GM12878 (cell line): ENCODE measurements around the gene ADAM15. TPM values are rescaled to one million over a fixed set of nuclear protein-coding genes. Genes with fewer than 3 reads are reported as not detected.

Experiments
- BACH1 ChIP-seq: fragments of 450-650 bp; IDR thresholded peaks from 2 replicates; pipeline ENCODE4 v1.6.1; 2017; ENCODE audit warnings: mild to moderate bottlenecking, borderline replicate concordance
- EGR1 ChIP-seq, 2 experiments: IDR thresholded peaks; 1 replicate in 1 of 2; 2 replicates in 1 of 2; pipeline ENCODE4 v1.6.1; 2011 to 2012; ENCODE audit warnings: low read depth in 2 of 2, low read length in 2 of 2, borderline replicate concordance in 1 of 2, mild to moderate bottlenecking in 1 of 2, moderate library complexity in 1 of 2
- ESRRA ChIP-seq: IDR thresholded peaks from 2 replicates; pipeline ENCODE4 v1.6.1; 2012; ENCODE audit warnings: mild to moderate bottlenecking, low read length, improper control_type of control experiment
- ETV6 ChIP-seq, 2 experiments: fragments of 450-650 bp in 1 of 2; IDR thresholded peaks in 1 of 2; conservative IDR thresholded peaks in 1 of 2; 2 replicates each; pipeline ENCODE4 v1.6.1; 2014; ENCODE audit warnings: antibody characterized with exemption in 1 of 2, borderline replicate concordance in 1 of 2, low read depth in 1 of 2, mild to moderate bottlenecking in 1 of 2, moderate library complexity in 1 of 2
- HDAC6 ChIP-seq: fragments of 200-600 bp; sonication (generic); IDR thresholded peaks from one replicate; pipeline ENCODE4 v1.8.0; 2017; ENCODE audit warnings: antibody characterized with exemption; ENCODE audit not compliant: unreplicated experiment
- IRF3 ChIP-seq: fragments of 450-650 bp; IDR thresholded peaks from 2 replicates; pipeline ENCODE4 v1.6.1; 2014; ENCODE audit warnings: mild to moderate bottlenecking
- JUND ChIP-seq: IDR thresholded peaks from 2 replicates; pipeline ENCODE4 v1.6.1; 2012; ENCODE audit warnings: low read depth, mild to moderate bottlenecking, low read length, improper control_type of control experiment, moderate library complexity
- PBX3 ChIP-seq: IDR thresholded peaks from 2 replicates; pipeline ENCODE4 v1.6.1; 2011; ENCODE audit warnings: mild to moderate bottlenecking, low read depth, low read length, moderate library complexity; ENCODE audit not compliant: insufficient replicate concordance
- RB1 ChIP-seq: fragments of 450-650 bp; formaldehyde crosslinking; IDR thresholded peaks from 2 replicates; pipeline ENCODE4 v1.6.1; 2017; ENCODE audit warnings: mild to moderate bottlenecking, borderline replicate concordance
- SKIL ChIP-seq: fragments of 450-650 bp; IDR thresholded peaks from 2 replicates; pipeline ENCODE4 v1.6.1; 2017; ENCODE audit warnings: mild to moderate bottlenecking, low read depth, inconsistent platforms; ENCODE audit not compliant: poor library complexity, severe bottlenecking
- SUPT20H ChIP-seq: IDR thresholded peaks from 2 replicates; pipeline ENCODE4 v1.6.1; 2011; ENCODE audit warnings: low read depth, mild to moderate bottlenecking, low read length, moderate library complexity, borderline replicate concordance; ENCODE audit not compliant: control insufficient read depth
- TARDBP ChIP-seq: IDR thresholded peaks from 2 replicates; pipeline ENCODE4 v1.6.1; 2016; ENCODE audit warnings: borderline replicate concordance
- ZNF274 ChIP-seq: IDR thresholded peaks from one replicate; pipeline ENCODE4 v1.8.0; 2011; ENCODE audit not compliant: insufficient read length, insufficient read depth
- polyA plus RNA-seq, 11 experiments: library from polyadenylated mRNA; depleted of rRNA in 4 of 11; unstranded in 6 of 11; stranded (reverse) in 5 of 11; fragments of >200 nt; fragmentation: Nextera tagmentation in 4 of 11; fragmentation: Illumina TruSeq in 1 of 11; extraction: Ambion mirVana in 4 of 11; extraction: Trizol in 1 of 11; gene quantifications; 1 replicate in 1 of 11; 2 replicates in 10 of 11; pipeline versions ENCODE4 v1.2.1 to v1.2.3, GENCODE V29; 2011 to 2016; ENCODE audit warnings: inconsistent platforms in 2 of 11, missing spikeins in 2 of 11, low read depth in 1 of 11
- total RNA-seq, 4 experiments: library from RNA; depleted of rRNA in 3 of 4; stranded (reverse); fragments of >200 nt in 3 of 4; fragmentation: Illumina TruSeq in 1 of 4; extraction: Trizol in 1 of 4; gene quantifications; 2 replicates each; pipeline versions ENCODE4 v1.2.1 to v1.2.3, GENCODE V29; 2013 to 2021
- TF ChIP-seq, protein P1 (sequence below): fragments of 450-650 bp; IDR thresholded peaks from 2 replicates; pipeline ENCODE4 v1.6.1; 2016; ENCODE audit warnings: mild to moderate bottlenecking
- TF ChIP-seq, protein P2 (sequence below): fragments of 450-650 bp; formaldehyde crosslinking; IDR thresholded peaks from 2 replicates; pipeline ENCODE4 v1.4.0; 2020; ENCODE audit warnings: mild to moderate bottlenecking, moderate library complexity
- TF ChIP-seq, protein P3 (sequence below): IDR thresholded peaks from 2 replicates; pipeline ENCODE4 v1.6.1; 2012; ENCODE audit warnings: mild to moderate bottlenecking, low read depth, low read length

ADAM15 gene
- total and polyA plus RNA-seq, 10 of the 15 experiments (the other 5 are each of a cell fraction or from before 2014, with no cell fraction given): 0.29 to 38.8 (median 14.7) TPM

- TF ChIP-seq SKIL (no peak), RB1 (no peak), PBX3 (no peak), IRF3 (no peak), HDAC6 (no peak), BACH1 (no peak), EGR1 (IDR thresholded peaks at IDR 0.05; ENCODE audit: borderline replicate concordance in 1 of 2, low read depth in 2 of 2, low read length in 2 of 2) (no peak), ZNF274 (no peak), TARDBP (no peak), JUND (no peak), SUPT20H (no peak), ETV6 (conservative IDR thresholded peaks at IDR 0.05 in 1 of 2, IDR thresholded peaks at IDR 0.05 in 1 of 2; ENCODE audit: borderline replicate concordance in 1 of 2, low read depth in 1 of 2) (no peak), ESRRA (no peak)
- TF ChIP-seq, protein P1, sequence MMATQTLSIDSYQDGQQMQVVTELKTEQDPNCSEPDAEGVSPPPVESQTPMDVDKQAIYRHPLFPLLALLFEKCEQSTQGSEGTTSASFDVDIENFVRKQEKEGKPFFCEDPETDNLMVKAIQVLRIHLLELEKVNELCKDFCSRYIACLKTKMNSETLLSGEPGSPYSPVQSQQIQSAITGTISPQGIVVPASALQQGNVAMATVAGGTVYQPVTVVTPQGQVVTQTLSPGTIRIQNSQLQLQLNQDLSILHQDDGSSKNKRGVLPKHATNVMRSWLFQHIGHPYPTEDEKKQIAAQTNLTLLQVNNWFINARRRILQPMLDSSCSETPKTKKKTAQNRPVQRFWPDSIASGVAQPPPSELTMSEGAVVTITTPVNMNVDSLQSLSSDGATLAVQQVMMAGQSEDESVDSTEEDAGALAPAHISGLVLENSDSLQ: no peak
- TF ChIP-seq, protein P2, sequence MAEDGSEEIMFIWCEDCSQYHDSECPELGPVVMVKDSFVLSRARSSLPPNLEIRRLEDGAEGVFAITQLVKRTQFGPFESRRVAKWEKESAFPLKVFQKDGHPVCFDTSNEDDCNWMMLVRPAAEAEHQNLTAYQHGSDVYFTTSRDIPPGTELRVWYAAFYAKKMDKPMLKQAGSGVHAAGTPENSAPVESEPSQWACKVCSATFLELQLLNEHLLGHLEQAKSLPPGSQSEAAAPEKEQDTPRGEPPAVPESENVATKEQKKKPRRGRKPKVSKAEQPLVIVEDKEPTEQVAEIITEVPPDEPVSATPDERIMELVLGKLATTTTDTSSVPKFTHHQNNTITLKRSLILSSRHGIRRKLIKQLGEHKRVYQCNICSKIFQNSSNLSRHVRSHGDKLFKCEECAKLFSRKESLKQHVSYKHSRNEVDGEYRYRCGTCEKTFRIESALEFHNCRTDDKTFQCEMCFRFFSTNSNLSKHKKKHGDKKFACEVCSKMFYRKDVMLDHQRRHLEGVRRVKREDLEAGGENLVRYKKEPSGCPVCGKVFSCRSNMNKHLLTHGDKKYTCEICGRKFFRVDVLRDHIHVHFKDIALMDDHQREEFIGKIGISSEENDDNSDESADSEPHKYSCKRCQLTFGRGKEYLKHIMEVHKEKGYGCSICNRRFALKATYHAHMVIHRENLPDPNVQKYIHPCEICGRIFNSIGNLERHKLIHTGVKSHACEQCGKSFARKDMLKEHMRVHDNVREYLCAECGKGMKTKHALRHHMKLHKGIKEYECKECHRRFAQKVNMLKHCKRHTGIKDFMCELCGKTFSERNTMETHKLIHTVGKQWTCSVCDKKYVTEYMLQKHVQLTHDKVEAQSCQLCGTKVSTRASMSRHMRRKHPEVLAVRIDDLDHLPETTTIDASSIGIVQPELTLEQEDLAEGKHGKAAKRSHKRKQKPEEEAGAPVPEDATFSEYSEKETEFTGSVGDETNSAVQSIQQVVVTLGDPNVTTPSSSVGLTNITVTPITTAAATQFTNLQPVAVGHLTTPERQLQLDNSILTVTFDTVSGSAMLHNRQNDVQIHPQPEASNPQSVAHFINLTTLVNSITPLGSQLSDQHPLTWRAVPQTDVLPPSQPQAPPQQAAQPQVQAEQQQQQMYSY (CRISPR knock-in tag): no peak
- TF ChIP-seq, protein P3, sequence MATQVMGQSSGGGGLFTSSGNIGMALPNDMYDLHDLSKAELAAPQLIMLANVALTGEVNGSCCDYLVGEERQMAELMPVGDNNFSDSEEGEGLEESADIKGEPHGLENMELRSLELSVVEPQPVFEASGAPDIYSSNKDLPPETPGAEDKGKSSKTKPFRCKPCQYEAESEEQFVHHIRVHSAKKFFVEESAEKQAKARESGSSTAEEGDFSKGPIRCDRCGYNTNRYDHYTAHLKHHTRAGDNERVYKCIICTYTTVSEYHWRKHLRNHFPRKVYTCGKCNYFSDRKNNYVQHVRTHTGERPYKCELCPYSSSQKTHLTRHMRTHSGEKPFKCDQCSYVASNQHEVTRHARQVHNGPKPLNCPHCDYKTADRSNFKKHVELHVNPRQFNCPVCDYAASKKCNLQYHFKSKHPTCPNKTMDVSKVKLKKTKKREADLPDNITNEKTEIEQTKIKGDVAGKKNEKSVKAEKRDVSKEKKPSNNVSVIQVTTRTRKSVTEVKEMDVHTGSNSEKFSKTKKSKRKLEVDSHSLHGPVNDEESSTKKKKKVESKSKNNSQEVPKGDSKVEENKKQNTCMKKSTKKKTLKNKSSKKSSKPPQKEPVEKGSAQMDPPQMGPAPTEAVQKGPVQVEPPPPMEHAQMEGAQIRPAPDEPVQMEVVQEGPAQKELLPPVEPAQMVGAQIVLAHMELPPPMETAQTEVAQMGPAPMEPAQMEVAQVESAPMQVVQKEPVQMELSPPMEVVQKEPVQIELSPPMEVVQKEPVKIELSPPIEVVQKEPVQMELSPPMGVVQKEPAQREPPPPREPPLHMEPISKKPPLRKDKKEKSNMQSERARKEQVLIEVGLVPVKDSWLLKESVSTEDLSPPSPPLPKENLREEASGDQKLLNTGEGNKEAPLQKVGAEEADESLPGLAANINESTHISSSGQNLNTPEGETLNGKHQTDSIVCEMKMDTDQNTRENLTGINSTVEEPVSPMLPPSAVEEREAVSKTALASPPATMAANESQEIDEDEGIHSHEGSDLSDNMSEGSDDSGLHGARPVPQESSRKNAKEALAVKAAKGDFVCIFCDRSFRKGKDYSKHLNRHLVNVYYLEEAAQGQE: no peak
These were observed 12.5 kb downstream of the ADAM15 start, which contains the start of gene EFNA4 (continued) for GRCh38 chr1:155063550-155064110.
